Bronchial epithelial cell (primary cell): Measurements from ENCODE around the gene UBTD2. TPM values are rescaled to one million over a fixed set of nuclear protein-coding genes. Genes with fewer than 3 reads are reported as not detected.
"Not testable (repeated sequence)": the region's sequence is repeated elsewhere in the genome, so short reads cannot be mapped to it uniquely, and the experiment has no call there.

ENCODE experiments used
- DNase-seq: peaks from one replicate; pipeline ENCODE4 v3.0.0-alpha.2; 2010; ENCODE audit warnings: low read depth
- FAIRE-seq: peaks from 2 replicates; lab custom pipeline; 2011; peaks lifted over from hg19 to GRCh38; lab: Jason Lieb, UNC
- H3K27me3 ChIP-seq: 2 replicates; pipeline ENCODE4 v1.5.1; 2011; ENCODE audit warnings: low read length; ENCODE audit not compliant: control insufficient read depth, insufficient read depth
- H3K36me3 ChIP-seq: 2 replicates; pipeline ENCODE4 v1.5.1; 2011; ENCODE audit warnings: low read length; ENCODE audit not compliant: control insufficient read depth, insufficient read depth
- H3K4me3 ChIP-seq: 2 replicates; pipeline ENCODE4 v1.5.1; 2011; ENCODE audit warnings: mild to moderate bottlenecking, low read depth, low read length, control low read depth
- total RNA-seq: library from RNA; depleted of rRNA; stranded (reverse); fragments of >200 nt; gene quantifications from 2 replicates; pipeline ENCODE4 v1.2.1, GENCODE V29; 2014
- TF ChIP-seq, protein P1 (sequence below): IDR thresholded peaks from 2 replicates; pipeline ENCODE4 v1.5.1; 2011; ENCODE audit warnings: mild to moderate bottlenecking, moderate library complexity, low read length, control low read depth, inconsistent platforms; ENCODE audit not compliant: insufficient read depth, severe bottlenecking

Gene UBTD2
- 20.6 and 20.8 TPM in 2 replicates for total RNA-seq

DNA sequence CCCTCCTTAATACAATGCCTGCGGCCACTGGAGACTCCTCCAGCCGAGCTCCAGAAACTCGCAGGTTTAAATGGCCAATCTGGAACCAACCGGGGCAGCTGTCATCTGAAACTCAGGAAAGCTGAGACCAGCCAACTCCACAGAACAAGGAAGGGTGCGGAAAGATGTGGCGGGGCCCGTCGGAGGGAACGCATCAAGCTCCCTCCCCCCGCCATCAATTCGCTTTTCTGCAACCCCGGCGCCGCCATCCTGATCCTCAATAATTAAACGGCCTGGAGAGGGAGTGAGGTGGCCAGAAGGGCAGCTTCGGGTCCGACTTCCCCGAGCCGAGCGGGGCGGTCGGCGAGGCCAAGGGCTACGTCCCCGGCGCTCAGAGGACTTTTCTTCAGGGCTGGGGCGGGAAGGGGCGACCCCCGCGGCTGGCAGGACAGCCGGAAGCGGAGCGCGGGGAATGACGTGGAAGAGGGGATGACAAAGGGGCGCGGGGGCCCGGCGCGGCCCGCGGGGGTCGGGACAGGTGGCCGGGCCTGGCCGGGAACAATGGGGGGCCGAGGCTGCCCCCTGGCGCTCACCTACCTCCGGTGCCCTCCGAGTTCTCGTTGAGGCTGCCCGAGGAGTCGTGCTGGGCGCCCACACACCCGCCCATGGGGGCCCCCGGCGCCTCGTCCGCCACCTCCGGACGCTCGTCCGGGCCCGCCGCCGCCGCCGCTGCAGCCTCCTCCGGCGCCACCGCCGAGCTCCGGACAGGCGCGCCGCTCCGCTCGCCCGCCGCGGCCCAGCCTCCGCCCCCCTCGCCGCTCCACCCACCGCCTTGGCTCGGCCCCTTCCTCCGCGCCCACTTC is at the start of gene UBTD2:
Gene UBTD2, minus strand, starts transcription at position 745 of the 842 bp plus-strand sequence. Its CDS starts 99 bp downstream, at position 646.
- DNase-seq = peak; percentile 46
- FAIRE-seq = no peak

DNA sequence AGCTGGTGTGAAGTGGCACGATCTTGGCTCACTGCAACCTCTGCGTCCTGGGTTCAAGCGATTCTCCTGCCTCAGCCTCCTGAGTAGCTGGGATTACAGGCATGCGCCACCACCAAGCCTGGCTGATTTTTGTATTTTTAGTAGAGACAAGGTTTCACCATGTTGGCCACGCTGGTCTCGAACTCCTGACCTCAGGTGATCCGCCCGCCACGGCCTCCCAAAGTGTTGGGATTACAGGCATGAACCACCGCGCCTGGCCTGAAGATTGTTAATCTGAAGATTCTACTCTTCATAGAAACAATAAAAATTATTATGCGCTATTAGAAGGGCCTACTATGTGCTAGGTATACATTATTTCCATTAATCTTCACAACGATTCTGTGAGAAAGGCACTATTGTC is 43.3 kb upstream of the UBTD2 start:
- not testable (repeated sequence) for H3K4me3 ChIP-seq, H3K27me3 ChIP-seq, H3K36me3 ChIP-seq, DNase-seq, FAIRE-seq

More for the DNA sequence above, at the start of gene UBTD2:
- H3K27me3 ChIP-seq = no peaks in the 10 kb centered on the region
- no peaks in the 10 kb centered on the region for H3K36me3 ChIP-seq
- TF ChIP-seq, protein P1, sequence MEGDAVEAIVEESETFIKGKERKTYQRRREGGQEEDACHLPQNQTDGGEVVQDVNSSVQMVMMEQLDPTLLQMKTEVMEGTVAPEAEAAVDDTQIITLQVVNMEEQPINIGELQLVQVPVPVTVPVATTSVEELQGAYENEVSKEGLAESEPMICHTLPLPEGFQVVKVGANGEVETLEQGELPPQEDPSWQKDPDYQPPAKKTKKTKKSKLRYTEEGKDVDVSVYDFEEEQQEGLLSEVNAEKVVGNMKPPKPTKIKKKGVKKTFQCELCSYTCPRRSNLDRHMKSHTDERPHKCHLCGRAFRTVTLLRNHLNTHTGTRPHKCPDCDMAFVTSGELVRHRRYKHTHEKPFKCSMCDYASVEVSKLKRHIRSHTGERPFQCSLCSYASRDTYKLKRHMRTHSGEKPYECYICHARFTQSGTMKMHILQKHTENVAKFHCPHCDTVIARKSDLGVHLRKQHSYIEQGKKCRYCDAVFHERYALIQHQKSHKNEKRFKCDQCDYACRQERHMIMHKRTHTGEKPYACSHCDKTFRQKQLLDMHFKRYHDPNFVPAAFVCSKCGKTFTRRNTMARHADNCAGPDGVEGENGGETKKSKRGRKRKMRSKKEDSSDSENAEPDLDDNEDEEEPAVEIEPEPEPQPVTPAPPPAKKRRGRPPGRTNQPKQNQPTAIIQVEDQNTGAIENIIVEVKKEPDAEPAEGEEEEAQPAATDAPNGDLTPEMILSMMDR = peak; percentile 55
- H3K4me3 ChIP-seq = peak within 1 kb of the TSS; percentile 87

DNA sequence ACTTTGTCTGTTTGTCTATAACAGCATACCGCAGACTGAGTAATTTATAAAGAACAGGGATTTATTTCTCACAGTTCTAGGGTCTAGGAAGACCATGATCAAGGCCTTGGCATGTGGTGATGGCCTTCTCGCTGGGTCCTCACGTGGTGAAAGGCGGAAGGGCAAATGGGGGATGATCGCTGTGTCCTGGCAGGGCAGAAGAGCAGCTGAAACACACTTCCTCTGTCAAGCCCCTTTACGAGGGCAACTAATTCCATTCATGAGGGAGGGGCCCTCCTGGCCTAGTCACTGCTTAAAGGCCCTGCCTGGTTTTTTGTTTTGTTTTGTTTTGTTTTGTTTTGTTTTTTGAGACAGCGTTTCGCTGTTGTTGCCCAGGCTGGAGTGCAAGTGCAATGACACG is 41.9 kb upstream of the UBTD2 start:
- no peak overlapping the region for H3K4me3 ChIP-seq
- no peak for FAIRE-seq
- no peak for DNase-seq
- TF ChIP-seq, protein P1 = no peak
- no peaks in the 10 kb centered on the region for H3K27me3 ChIP-seq
- no peaks in the 10 kb centered on the region for H3K36me3 ChIP-seq

DNA sequence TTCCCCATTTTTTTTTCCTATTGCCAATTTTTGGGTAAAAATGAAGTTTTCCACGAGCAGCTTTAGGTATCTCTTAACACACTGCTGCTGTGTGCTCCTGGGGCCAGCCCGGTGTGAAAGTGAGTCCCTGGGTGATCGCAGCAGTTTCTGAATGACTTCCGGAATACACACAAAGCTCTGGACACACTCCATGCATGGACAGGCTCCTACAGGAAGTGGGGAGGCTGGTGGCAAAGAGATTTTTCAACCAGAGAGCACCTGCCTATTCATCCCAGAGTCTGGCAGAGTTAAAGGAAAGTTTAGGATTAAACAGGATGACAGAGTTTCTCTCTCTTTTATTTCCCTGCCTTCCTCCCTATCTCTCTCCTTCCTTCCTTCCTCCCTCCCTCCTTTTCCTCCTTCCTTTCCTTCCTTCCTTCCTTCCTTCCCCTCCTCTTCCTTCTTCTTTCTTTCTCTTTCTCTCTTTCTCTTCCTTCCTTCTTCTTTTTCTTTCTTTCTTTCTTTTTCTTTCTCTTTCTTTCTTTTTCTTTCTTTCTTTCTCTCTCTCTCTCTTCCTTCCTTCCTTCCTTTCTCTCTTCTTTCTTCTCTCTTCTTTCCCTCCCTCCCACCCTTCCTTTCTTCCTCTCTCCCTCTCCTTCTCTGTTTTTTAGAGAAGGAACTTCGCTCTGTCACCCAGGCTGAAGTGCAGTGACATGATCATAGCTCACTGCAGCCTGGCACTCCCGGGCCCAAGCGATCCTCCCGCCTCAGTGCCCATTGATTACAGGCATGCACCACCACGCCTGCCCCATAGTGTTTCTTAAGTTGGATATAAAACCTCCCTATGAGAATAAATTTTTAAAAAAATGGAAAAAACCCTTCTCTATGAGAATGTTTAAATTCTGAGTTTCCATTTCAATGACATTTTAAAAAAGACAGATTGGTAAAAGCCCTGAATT is 38.7 kb upstream of the UBTD2 start:
- DNase-seq = peak; percentile 56
- TF ChIP-seq, protein P1 = no peak
- FAIRE-seq = no peak
- Histone ChIP-seq H3K36me3 (no peaks in the 10 kb centered on the region), H3K27me3 (no peaks in the 10 kb centered on the region), H3K4me3 (no peak overlapping the region)

- DNase-seq = peak; percentile 40
- H3K27me3 ChIP-seq = no peaks in the 10 kb centered on the region
- no peak overlapping the region for H3K4me3 ChIP-seq
- H3K36me3 ChIP-seq = no peaks in the 10 kb centered on the region
- TF ChIP-seq, protein P1 = no peak
- no peak for FAIRE-seq
Measured at GRCh38 chr5:172321593-172321992, 38.0 kb upstream of the UBTD2 start.
